PC-3 (cell line): ENCODE measurements around the gene SENP8. TPM values are rescaled to one million over a fixed set of nuclear protein-coding genes. Genes with fewer than 3 reads are reported as not detected.

ENCODE experiments used
- ATAC-seq: fragments of 200-7000 bp; cut with Tn5 transposase; 2 replicates; pipeline ENCODE4 v1.9.1; 2020; ENCODE audit warnings: mild to moderate bottlenecking, moderate library complexity
- Bru-seq: library from RNA; stranded (reverse); fragments of 400-500 nt; gene quantifications from one replicate; lab custom pipeline; 2021; lab: Mats Ljungman, UMichigan
- BruChase-seq, 2 experiments: library from RNA; stranded (reverse); fragments of 400-500 nt; gene quantifications; one replicate each; lab custom pipeline; 2021; lab: Mats Ljungman, UMichigan
- BruUV-seq: library from RNA; stranded (reverse); fragments of 400-500 nt; replicated peaks from 2 replicates; lab custom pipeline; 2021; lab: Mats Ljungman, UMichigan
- CTCF ChIA-PET: fragments of 300-600 bp; sonication (Branson Sonifier 250); formaldehyde crosslinking; loops from one replicate; lab custom pipeline; 2022; ENCODE audit warnings: antibody characterized with exemption; lab: Charles Lee
- POLR2A ChIA-PET: fragments of 300-600 bp; sonication (Branson Sonifier 250); formaldehyde crosslinking; loops from one replicate; lab custom pipeline; 2022; ENCODE audit warnings: antibody characterized with exemption; ENCODE audit not compliant: unreplicated experiment; lab: Charles Lee
- DNase-seq: peaks from one replicate; pipeline ENCODE4 v3.0.0-alpha.2; 2015
- H2AFZ ChIP-seq: fragments of 300-600 bp; sonication (generic); 2 replicates; pipeline ENCODE4 v1.6.0; 2016; ENCODE audit warnings: antibody characterized with exemption, low read length
- H3F3A ChIP-seq: fragments of 300-600 bp; sonication (generic); one replicate; pipeline ENCODE4 v1.6.0; 2017; ENCODE audit warnings: antibody characterized with exemption, low read length, control low read depth, mild to moderate bottlenecking; ENCODE audit not compliant: unreplicated experiment
- H3K27ac ChIP-seq: fragments of 300-600 bp; sonication (generic); 2 replicates; pipeline ENCODE4 v1.5.1; 2016; ENCODE audit warnings: mild to moderate bottlenecking, low read length
- H3K27me3 ChIP-seq: fragments of 300-600 bp; sonication (generic); 2 replicates; pipeline ENCODE4 v1.6.1; 2016; ENCODE audit warnings: low read length, mixed read lengths
- H3K36me3 ChIP-seq: fragments of 300-600 bp; sonication (generic); 2 replicates; pipeline ENCODE4 v1.6.1; 2016; ENCODE audit warnings: low read depth, mixed run types, low read length, mixed read lengths
- H3K4me1 ChIP-seq: fragments of 300-600 bp; sonication (generic); 2 replicates; pipeline ENCODE4 v1.5.1; 2016; ENCODE audit warnings: low read length; ENCODE audit not compliant: insufficient read depth
- H3K4me2 ChIP-seq: fragments of 300-600 bp; sonication (generic); 2 replicates; pipeline ENCODE4 v1.6.0; 2016; ENCODE audit warnings: low read length
- H3K4me3 ChIP-seq: fragments of 300-600 bp; sonication (generic); 2 replicates; pipeline ENCODE4 v1.5.1; 2016; ENCODE audit warnings: mild to moderate bottlenecking, low read length, mixed read lengths
- H3K79me2 ChIP-seq: fragments of 300-600 bp; sonication (generic); 2 replicates; pipeline ENCODE4 v1.6.1; 2017; ENCODE audit warnings: low read length, mixed read lengths
- H3K9ac ChIP-seq: fragments of 300-600 bp; sonication (generic); 2 replicates; pipeline ENCODE4 v1.6.0; 2016; ENCODE audit warnings: mild to moderate bottlenecking, low read length
- H3K9me2 ChIP-seq: fragments of 300-600 bp; sonication (generic); replicated peaks from 2 replicates; pipeline ENCODE4 v1.6.1; 2016; ENCODE audit warnings: mixed run types, low read length, mixed read lengths
- H3K9me3 ChIP-seq: fragments of 300-600 bp; sonication (generic); 2 replicates; pipeline ENCODE4 v1.6.1; 2016; ENCODE audit warnings: low read length, mixed read lengths
- H4K20me1 ChIP-seq: fragments of 300-600 bp; sonication (generic); 2 replicates; pipeline ENCODE4 v1.6.1; 2016; ENCODE audit warnings: low read length, mixed read lengths
- CTCF ChIP-seq: fragments of 300-600 bp; sonication (generic); conservative IDR thresholded peaks from 2 replicates; pipeline ENCODE4 v1.5.1; 2017; ENCODE audit warnings: antibody characterized with exemption, low read depth, mild to moderate bottlenecking, low read length
- EZH2 ChIP-seq: fragments of 300-600 bp; sonication (generic); IDR thresholded peaks from one replicate; pipeline ENCODE4 v1.6.1; 2017; ENCODE audit warnings: antibody characterized with exemption, mild to moderate bottlenecking, low read length; ENCODE audit not compliant: unreplicated experiment
- EZH2phosphoT487 ChIP-seq: fragments of 300-600 bp; sonication (generic); IDR thresholded peaks from 2 replicates; pipeline ENCODE4 v1.6.1; 2018; ENCODE audit warnings: mild to moderate bottlenecking, antibody characterized with exemption, low read length, borderline replicate concordance
- intact Hi-C: fragments of 100-400 bp; cut with micrococcal nuclease; formaldehyde crosslinking; loops from 2 replicates; pipeline ENCODE4 v1.9.0; 2023
- long read RNA-seq: library from polyadenylated mRNA; unstranded; transcript quantifications from one replicate; pipeline ENCODE4 v2.0.0, GENCODE V29; 2021; ENCODE audit not compliant: unreplicated experiment
- total RNA-seq: library from RNA; depleted of rRNA; stranded (reverse); fragments of >200 nt; gene quantifications from 2 replicates; pipeline ENCODE4 v1.2.3, GENCODE V29; 2014; rRNA removed

The SENP8 gene
- 1.2 and 4.2 TPM in 2 replicates for total RNA-seq
- percentile 41 among the genes with signal in this experiment for Bru-seq, nascent RNA
- BruChase-seq, experiment 1, labeled RNA remaining after a 6-hour chase = percentile 24 among the genes with signal in this experiment
- BruChase-seq, experiment 2, labeled RNA remaining after a 2-hour chase = percentile 35 among the genes with signal in this experiment
- long read RNA-seq, full-length matches to known transcripts = 3 of 3 reads
- long read RNA-seq, partial matches to known transcripts = 0 of 3 reads
- long read RNA-seq, other reads (novel, unspliced or antisense) = 0 of 3 reads

DNA sequence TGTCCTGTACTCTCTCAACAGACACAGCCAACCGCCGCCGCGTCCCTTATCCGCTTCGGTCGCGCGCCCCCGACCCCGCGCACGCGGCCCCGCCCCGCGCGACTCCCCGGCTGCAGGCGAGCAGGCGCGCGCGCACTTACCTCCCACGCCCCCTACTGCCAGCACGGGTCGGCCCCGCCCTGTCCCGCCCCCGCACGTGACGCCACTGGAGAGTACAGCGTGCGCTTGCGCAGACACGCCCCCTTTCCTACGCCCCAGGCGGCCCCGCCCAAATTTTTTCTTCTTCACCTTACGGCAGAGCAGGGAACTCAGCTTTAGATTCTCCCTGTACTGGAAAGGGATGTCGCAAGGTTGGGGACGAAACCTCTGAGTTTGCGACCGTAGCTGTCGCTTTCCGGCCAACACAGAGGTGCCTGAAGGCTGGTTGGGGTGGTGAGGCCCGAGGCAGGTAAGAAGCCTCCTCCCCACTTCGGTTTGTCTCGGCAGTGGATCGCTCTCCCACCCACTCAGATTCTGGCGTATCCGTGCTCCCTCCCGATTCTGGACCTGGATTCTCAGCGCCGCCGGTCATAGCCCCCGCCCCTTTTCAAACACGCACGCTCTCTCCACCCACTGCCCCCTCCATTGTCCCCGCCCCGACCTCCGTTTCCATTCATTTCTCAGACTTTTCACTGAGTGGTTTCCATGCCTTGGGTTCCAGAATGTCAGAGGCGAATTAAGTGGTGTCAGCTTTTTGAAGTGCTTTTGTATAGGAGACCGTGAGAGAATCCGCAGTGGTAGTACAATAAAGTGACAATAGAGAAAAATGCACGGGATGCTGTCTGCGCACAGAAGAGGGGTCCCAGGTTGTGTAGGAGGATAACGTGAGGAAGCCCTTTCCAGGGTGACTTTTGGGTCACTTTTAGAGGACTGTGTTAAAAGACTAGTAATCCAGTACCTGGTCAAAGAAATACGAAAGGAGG is at the start of gene SENP8, which contains the start of gene MYO9A:
Gene SENP8 (plus strand): TSS at position 387 of the 962 bp plus-strand sequence. CDS start 21,221 bp downstream, outside the sequence.
Gene MYO9A (minus strand): TSS at position 134 of the 962 bp plus-strand sequence. CDS start 71,587 bp downstream, outside the sequence.
- H3K27ac ChIP-seq = peak within 1 kb of the TSS; percentile 91
- H3K9me2 ChIP-seq = no peaks in the 10 kb centered on the region

GRCh38 chr15:72068856-72069255 is 49.3 kb upstream of the SENP8 start:
- TF ChIP-seq EZH2 (no peak), EZH2phosphoT487 (no peak), CTCF (no peak)
- no peaks in the 10 kb centered on the region for H3K9me3 ChIP-seq
- no peaks in the 10 kb centered on the region for H3F3A ChIP-seq
- ChIA-PET POLR2A (no interaction called here), CTCF (no interaction called here)
- H3K27ac ChIP-seq = no peak overlapping the region
- DNase-seq (no peak), ATAC-seq (no peak)
- no peaks in the 10 kb centered on the region for H3K36me3 ChIP-seq
- no peak overlapping the region for H2AFZ ChIP-seq
- intact Hi-C loops = no loop called here
- no peaks in the 10 kb centered on the region for H3K4me1 ChIP-seq
- H3K9me2 ChIP-seq = no peaks in the 10 kb centered on the region
- no peak overlapping the region for H3K9ac ChIP-seq
- no peak overlapping the region for H3K4me3 ChIP-seq
- H4K20me1 ChIP-seq = no peaks in the 10 kb centered on the region
- no peaks in the 10 kb centered on the region for H3K79me2 ChIP-seq
- H3K4me2 ChIP-seq = no peak overlapping the region
- H3K27me3 ChIP-seq = no peaks in the 10 kb centered on the region
- BruUV-seq = no TSS peak

More for the DNA sequence above, at the start of gene SENP8, which contains the start of gene MYO9A:
- no peaks in the 10 kb centered on the region for H3K27me3 ChIP-seq
- CTCF ChIA-PET = no interaction called here
- H3K4me1 ChIP-seq = peaks cover 10% of the 10 kb centered on the region; the same call in 1 of the 2 replicates
- POLR2A ChIA-PET = no interaction called here
- ATAC-seq (peak; percentile 61), DNase-seq (peak; percentile 98)
- H3K79me2 ChIP-seq = peaks cover 29% of the 10 kb centered on the region
- H3K4me2 ChIP-seq = peak within 1 kb of the TSS; percentile 97
- BruUV-seq = TSS peak; percentile 83
- peak within 1 kb of the TSS; percentile 97 for H3K9ac ChIP-seq
- H4K20me1 ChIP-seq = 0 out of 2 replicates have a peak, but pooled peaks cover 4% of the 10 kb centered on the region
- H3K36me3 ChIP-seq = no peaks in the 10 kb centered on the region
- H3K9me3 ChIP-seq = no peaks in the 10 kb centered on the region
- intact Hi-C loops = loop anchor here (10.0 kb wide), 1 partner anchor 83 kb away; no protein-coding TSS in a partner anchor
- TF ChIP-seq EZH2phosphoT487 = peak; percentile 77
- TF ChIP-seq EZH2 = no peak
- H3K4me3 ChIP-seq = peak within 1 kb of the TSS; percentile 78
- no peaks in the 10 kb centered on the region for H3F3A ChIP-seq
- H2AFZ ChIP-seq = peak within 1 kb of the TSS; percentile 97

DNA sequence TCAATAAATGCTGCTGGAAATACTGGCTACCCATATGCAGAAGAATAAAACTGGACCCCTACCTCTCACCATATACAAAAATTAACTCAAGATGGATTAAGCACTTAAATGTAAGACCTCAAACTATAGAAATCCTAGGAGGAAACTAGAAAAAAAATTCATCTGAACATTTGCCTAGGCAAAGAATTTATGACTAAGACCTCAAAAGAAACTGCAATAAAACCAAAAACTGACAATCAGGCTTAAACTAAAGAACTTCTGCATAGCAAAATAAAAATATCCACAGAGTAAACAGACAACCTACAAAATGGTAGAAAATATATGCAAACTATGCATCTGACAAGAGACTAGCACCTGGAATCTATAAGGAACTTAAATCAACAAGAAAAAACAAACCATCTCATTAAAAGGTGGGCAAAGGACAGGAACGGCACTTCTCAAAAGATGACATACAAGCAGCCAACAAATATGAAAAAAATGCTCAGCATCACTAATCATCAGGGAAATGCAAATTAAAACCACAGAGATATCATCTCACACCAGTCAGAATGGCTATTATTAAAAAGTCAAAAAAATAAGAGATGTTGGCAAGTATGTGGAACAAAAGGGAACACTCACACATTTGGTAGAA is 47.3 kb upstream of the SENP8 start:
- POLR2A ChIA-PET = no interaction called here

More for the DNA sequence above, 47.3 kb upstream of the SENP8 start:
- TF ChIP-seq EZH2phosphoT487 (no peak), EZH2 (no peak), CTCF (no peak)
- H3K9me2 ChIP-seq = no peaks in the 10 kb centered on the region
- no peaks in the 10 kb centered on the region for H3K79me2 ChIP-seq
- H3K36me3 ChIP-seq = no peaks in the 10 kb centered on the region
- no peaks in the 10 kb centered on the region for H3F3A ChIP-seq
- H3K4me2 ChIP-seq = no peak overlapping the region
- H3K4me3 ChIP-seq = no peak overlapping the region
- ATAC-seq (no peak), DNase-seq (no peak)
- no peak overlapping the region for H3K9ac ChIP-seq
- no peak overlapping the region for H2AFZ ChIP-seq
- H3K4me1 ChIP-seq = no peaks in the 10 kb centered on the region
- BruUV-seq = no TSS peak
- H3K9me3 ChIP-seq = no peaks in the 10 kb centered on the region
- H4K20me1 ChIP-seq = no peaks in the 10 kb centered on the region
- CTCF ChIA-PET = no interaction called here
- no peaks in the 10 kb centered on the region for H3K27me3 ChIP-seq
- intact Hi-C loops = no loop called here
- no peak overlapping the region for H3K27ac ChIP-seq
